Measurements from ENCODE around the gene CCDC40. TPM values are rescaled to one million over a fixed set of nuclear protein-coding genes. Genes with fewer than 3 reads are reported as not detected.

The CCDC40 gene
- total and polyA plus RNA-seq, 2 of the 13 experiments (the other 11 are each of a cell fraction or from before 2014, with no cell fraction given), result 4.1 to 5.5 TPM

DNA sequence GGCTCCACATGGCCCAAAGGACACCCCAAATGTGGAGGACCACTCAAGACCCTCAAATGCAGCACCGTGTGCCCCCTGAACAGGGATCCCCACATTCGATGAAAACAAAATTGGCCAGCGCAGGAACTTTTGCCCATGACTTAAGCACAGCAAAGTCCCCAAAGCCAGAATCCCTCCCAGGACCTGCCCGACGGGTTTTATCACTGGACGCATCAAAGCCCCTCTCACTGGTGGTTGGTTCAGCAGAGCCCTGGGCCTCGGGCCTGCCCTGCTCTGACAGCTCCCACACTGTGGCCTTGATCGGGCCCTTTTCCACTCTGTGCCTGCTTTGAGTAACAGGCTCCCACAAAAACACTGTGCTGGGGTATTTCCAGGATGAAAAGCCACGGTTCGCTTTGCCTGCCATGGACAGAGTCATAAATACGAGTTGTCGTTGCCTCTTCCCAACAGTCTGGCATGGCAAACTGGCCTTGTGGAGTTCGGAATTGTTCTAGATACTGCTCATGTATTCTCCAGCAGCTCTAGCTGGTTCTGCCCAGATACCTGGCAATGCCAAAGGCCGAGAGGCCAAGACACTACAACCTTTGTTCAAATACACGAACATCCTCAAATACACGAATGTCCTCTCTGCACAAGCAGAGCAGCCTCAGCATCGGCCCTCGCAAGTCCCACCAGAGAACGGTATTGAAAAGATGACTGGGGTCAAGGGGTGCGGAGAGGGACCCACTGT, 47.2 kb upstream of the CCDC40 start (continued):
- TF ChIP-seq, protein P1, sequence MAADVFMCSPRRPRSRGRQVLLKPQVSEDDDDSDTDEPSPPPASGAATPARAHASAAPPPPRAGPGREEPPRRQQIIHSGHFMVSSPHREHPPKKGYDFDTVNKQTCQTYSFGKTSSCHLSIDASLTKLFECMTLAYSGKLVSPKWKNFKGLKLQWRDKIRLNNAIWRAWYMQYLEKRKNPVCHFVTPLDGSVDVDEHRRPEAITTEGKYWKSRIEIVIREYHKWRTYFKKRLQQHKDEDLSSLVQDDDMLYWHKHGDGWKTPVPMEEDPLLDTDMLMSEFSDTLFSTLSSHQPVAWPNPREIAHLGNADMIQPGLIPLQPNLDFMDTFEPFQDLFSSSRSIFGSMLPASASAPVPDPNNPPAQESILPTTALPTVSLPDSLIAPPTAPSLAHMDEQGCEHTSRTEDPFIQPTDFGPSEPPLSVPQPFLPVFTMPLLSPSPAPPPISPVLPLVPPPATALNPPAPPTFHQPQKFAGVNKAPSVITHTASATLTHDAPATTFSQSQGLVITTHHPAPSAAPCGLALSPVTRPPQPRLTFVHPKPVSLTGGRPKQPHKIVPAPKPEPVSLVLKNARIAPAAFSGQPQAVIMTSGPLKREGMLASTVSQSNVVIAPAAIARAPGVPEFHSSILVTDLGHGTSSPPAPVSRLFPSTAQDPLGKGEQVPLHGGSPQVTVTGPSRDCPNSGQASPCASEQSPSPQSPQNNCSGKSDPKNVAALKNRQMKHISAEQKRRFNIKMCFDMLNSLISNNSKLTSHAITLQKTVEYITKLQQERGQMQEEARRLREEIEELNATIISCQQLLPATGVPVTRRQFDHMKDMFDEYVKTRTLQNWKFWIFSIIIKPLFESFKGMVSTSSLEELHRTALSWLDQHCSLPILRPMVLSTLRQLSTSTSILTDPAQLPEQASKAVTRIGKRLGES (CRISPR knock-in tag; IDR thresholded peaks at IDR 0.05; ENCODE audit: borderline replicate concordance), result no peak
- no peak for TF ChIP-seq HNRNPUL1 (IDR thresholded peaks at IDR 0.05; ENCODE audit: low read depth, low read length)
- TF ChIP-seq, protein P2, sequence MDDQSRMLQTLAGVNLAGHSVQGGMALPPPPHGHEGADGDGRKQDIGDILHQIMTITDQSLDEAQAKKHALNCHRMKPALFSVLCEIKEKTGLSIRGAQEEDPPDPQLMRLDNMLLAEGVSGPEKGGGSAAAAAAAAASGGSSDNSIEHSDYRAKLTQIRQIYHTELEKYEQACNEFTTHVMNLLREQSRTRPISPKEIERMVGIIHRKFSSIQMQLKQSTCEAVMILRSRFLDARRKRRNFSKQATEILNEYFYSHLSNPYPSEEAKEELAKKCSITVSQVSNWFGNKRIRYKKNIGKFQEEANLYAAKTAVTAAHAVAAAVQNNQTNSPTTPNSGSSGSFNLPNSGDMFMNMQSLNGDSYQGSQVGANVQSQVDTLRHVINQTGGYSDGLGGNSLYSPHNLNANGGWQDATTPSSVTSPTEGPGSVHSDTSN (CRISPR knock-in tag; IDR thresholded peaks at IDR 0.05; ENCODE audit: borderline replicate concordance), result no peak
- TF ChIP-seq, protein P3, sequence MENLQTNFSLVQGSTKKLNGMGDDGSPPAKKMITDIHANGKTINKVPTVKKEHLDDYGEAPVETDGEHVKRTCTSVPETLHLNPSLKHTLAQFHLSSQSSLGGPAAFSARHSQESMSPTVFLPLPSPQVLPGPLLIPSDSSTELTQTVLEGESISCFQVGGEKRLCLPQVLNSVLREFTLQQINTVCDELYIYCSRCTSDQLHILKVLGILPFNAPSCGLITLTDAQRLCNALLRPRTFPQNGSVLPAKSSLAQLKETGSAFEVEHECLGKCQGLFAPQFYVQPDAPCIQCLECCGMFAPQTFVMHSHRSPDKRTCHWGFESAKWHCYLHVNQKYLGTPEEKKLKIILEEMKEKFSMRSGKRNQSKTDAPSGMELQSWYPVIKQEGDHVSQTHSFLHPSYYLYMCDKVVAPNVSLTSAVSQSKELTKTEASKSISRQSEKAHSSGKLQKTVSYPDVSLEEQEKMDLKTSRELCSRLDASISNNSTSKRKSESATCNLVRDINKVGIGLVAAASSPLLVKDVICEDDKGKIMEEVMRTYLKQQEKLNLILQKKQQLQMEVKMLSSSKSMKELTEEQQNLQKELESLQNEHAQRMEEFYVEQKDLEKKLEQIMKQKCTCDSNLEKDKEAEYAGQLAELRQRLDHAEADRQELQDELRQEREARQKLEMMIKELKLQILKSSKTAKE (CRISPR knock-in tag; IDR thresholded peaks at IDR 0.05; ENCODE audit: borderline replicate concordance), result no peak
- no peak for TF ChIP-seq MXI1 (IDR thresholded peaks at IDR 0.05; ENCODE audit: borderline replicate concordance, low read depth, low read length)
- TF ChIP-seq, protein P4, sequence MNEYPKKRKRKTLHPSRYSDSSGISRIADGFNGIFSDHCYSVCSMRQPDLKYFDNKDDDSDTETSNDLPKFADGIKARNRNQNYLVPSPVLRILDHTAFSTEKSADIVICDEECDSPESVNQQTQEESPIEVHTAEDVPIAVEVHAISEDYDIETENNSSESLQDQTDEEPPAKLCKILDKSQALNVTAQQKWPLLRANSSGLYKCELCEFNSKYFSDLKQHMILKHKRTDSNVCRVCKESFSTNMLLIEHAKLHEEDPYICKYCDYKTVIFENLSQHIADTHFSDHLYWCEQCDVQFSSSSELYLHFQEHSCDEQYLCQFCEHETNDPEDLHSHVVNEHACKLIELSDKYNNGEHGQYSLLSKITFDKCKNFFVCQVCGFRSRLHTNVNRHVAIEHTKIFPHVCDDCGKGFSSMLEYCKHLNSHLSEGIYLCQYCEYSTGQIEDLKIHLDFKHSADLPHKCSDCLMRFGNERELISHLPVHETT (CRISPR knock-in tag; conservative IDR thresholded peaks at IDR 0.05), result no peak
- TF ChIP-seq CEBPG (CRISPR knock-in tag; IDR thresholded peaks at IDR 0.05), result no peak
- TF ChIP-seq, protein P5, sequence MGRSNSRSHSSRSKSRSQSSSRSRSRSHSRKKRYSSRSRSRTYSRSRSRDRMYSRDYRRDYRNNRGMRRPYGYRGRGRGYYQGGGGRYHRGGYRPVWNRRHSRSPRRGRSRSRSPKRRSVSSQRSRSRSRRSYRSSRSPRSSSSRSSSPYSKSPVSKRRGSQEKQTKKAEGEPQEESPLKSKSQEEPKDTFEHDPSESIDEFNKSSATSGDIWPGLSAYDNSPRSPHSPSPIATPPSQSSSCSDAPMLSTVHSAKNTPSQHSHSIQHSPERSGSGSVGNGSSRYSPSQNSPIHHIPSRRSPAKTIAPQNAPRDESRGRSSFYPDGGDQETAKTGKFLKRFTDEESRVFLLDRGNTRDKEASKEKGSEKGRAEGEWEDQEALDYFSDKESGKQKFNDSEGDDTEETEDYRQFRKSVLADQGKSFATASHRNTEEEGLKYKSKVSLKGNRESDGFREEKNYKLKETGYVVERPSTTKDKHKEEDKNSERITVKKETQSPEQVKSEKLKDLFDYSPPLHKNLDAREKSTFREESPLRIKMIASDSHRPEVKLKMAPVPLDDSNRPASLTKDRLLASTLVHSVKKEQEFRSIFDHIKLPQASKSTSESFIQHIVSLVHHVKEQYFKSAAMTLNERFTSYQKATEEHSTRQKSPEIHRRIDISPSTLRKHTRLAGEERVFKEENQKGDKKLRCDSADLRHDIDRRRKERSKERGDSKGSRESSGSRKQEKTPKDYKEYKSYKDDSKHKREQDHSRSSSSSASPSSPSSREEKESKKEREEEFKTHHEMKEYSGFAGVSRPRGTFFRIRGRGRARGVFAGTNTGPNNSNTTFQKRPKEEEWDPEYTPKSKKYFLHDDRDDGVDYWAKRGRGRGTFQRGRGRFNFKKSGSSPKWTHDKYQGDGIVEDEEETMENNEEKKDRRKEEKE (IDR thresholded peaks at IDR 0.05), result no peak
- no peak for TF ChIP-seq GATA4 (IDR thresholded peaks at IDR 0.05; ENCODE audit: borderline replicate concordance, low read depth)
- TF ChIP-seq ZNF256 (CRISPR knock-in tag; conservative IDR thresholded peaks at IDR 0.05), result no peak
- TF ChIP-seq MATR3 (CRISPR knock-in tag; IDR thresholded peaks at IDR 0.05), result no peak
- TF ChIP-seq ZNF224 (CRISPR knock-in tag; IDR thresholded peaks at IDR 0.05), result peak; percentile 36; the same call in 1 of the 2 replicates
- TF ChIP-seq MIER3 (CRISPR knock-in tag; IDR thresholded peaks at IDR 0.05; ENCODE audit: borderline replicate concordance), result no peak
- TF ChIP-seq ZMYM2 (CRISPR knock-in tag; IDR thresholded peaks at IDR 0.05), result no peak
- TF ChIP-seq ZNF460 (CRISPR knock-in tag; IDR thresholded peaks at IDR 0.05; ENCODE audit: borderline replicate concordance), result no peak
- TF ChIP-seq FOXK2 (IDR thresholded peaks at IDR 0.05), result no peak
